Thyroid gland (tissue), 4 donors: Measurements from ENCODE around the gene DRD3. TPM values are rescaled to one million over a fixed set of nuclear protein-coding genes. Genes with fewer than 3 reads are reported as not detected.

Experiments used
- DNase-seq, 2 donors: peaks; one replicate each; pipeline ENCODE4 v3.0.0-alpha.2; 2019
- H3K27ac ChIP-seq, 3 donors: fragments of 200-600 bp; sonication (generic); 1 replicate in 2 of 3; 2 replicates in 1 of 3; pipeline ENCODE4 v1.5.1; 2016 to 2019; ENCODE audit warnings: mild to moderate bottlenecking in 1 of 3, moderate library complexity in 1 of 3
- H3K27me3 ChIP-seq: fragments of 200-600 bp; sonication (generic); one replicate; pipeline ENCODE4 v1.5.1; 2019
- H3K36me3 ChIP-seq, 2 donors: fragments of 200-600 bp; sonication (generic); one replicate each; pipeline ENCODE4 v1.5.1; 2016 to 2019
- H3K4me1 ChIP-seq, 2 donors: fragments of 200-600 bp; sonication (generic); one replicate each; pipeline ENCODE4 v1.5.1; 2017 to 2019
- H3K4me3 ChIP-seq, 3 donors: fragments of 200-600 bp; sonication (generic); replicated peaks in 1 of 3; 1 replicate in 2 of 3; 2 replicates in 1 of 3; pipeline ENCODE4 v1.5.1; 2016; ENCODE audit warnings: mild to moderate bottlenecking in 1 of 3
- H3K9me3 ChIP-seq: fragments of 200-600 bp; sonication (generic); one replicate; pipeline ENCODE4 v1.5.1; 2017
- POLR2A ChIP-seq, 2 donors: fragments of 450-650 bp; IDR thresholded peaks; one replicate each; pipeline ENCODE4 v1.6.1; 2017; ENCODE audit warnings: antibody characterized with exemption in 2 of 2, mild to moderate bottlenecking in 2 of 2, moderate library complexity in 1 of 2
- WGBS, 2 donors: methylation state at CpG; one replicate each; pipeline ENCODE4 v1.1.5; 2017; 5-methylcytosine and 5-hydroxymethylcytosine counted together
- intact Hi-C: fragments of 100-400 bp; cut with DNase I; formaldehyde crosslinking; loops from one replicate; pipeline ENCODE4 v1.15.1; 2023
- total RNA-seq, 4 donors: library from RNA; depleted of rRNA; stranded (reverse); fragments of >200 nt; gene quantifications; one replicate each; pipeline ENCODE4 v1.2.3, GENCODE V29; 2016
- TF ChIP-seq, protein P1 (sequence below), 6 experiments: fragments of 200-600 bp in 3 of 6; fragments of 450-650 bp in 3 of 6; sonication (generic) in 3 of 6; IDR thresholded peaks; one replicate each; pipeline ENCODE4 v1.5.1; 2016 to 2019; ENCODE audit warnings: antibody characterized with exemption in 6 of 6, mild to moderate bottlenecking in 2 of 6, inconsistent platforms in 1 of 6, moderate library complexity in 1 of 6

DRD3 gene
- total RNA-seq, 4 donors from 2014 or later = not detected

DNA sequence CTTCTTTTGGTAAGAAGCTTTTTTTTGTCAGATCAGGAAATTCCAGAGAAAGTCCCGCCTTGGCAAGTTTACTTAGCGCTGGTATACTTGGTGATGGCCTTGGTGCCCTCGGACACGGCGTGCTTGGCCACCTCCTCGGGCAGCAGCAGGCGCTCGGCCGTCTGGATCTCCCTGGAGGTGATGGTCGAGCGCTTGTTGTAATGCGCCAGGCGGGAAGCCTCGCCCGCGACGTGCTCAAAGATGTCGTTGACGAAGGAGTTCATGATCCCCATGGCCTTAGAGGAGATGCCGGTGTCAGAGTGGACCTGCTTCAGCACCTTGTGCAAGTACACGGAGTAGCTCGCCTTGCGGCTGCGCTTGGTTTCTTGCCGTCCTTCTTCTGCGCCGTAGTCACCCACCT is 75.7 kb downstream of the DRD3 start:
- no peaks in the 10 kb centered on the region for H3K9me3 ChIP-seq
- no peaks in the 10 kb centered on the region for H3K4me1 ChIP-seq
- H3K36me3 ChIP-seq = no peaks in the 10 kb centered on the region
- TF ChIP-seq, protein P1, sequence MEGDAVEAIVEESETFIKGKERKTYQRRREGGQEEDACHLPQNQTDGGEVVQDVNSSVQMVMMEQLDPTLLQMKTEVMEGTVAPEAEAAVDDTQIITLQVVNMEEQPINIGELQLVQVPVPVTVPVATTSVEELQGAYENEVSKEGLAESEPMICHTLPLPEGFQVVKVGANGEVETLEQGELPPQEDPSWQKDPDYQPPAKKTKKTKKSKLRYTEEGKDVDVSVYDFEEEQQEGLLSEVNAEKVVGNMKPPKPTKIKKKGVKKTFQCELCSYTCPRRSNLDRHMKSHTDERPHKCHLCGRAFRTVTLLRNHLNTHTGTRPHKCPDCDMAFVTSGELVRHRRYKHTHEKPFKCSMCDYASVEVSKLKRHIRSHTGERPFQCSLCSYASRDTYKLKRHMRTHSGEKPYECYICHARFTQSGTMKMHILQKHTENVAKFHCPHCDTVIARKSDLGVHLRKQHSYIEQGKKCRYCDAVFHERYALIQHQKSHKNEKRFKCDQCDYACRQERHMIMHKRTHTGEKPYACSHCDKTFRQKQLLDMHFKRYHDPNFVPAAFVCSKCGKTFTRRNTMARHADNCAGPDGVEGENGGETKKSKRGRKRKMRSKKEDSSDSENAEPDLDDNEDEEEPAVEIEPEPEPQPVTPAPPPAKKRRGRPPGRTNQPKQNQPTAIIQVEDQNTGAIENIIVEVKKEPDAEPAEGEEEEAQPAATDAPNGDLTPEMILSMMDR (IDR thresholded peaks at IDR 0.05) = no peak
- no peak for TF ChIP-seq POLR2A (IDR thresholded peaks at IDR 0.05)
- H3K27ac ChIP-seq = no peak overlapping the region
- intact Hi-C loops = no loop called here
- no peak for DNase-seq
- no peaks in the 10 kb centered on the region for H3K27me3 ChIP-seq
- 90 to 91% methylated on average over 23 to 25 of the region's 27 CpGs for WGBS, 2 donors
- H3K4me3 ChIP-seq = no peak overlapping the region

DNA sequence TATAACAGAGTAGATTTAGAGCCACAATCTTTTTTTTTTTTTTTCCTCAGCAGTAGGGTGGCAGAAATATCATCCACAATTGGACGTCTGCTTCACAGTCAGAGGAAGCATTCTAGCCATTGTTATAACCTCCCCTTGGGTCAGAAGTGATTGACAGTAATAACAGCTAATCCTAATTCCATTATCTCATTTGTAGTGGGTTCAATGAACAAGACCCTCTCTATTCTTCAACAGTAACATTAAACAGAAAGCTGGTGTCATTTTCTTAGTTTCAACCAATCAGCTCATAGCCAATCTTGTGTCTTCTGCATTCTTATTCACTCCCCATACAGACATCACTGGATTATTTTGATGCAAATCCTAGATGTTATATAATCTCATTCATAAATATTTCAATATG is 77.8 kb downstream of the DRD3 start:
- Histone ChIP-seq H3K36me3 (no peaks in the 10 kb centered on the region), H3K27ac (no peak overlapping the region), H3K4me3 (no peak overlapping the region), H3K9me3 (no peaks in the 10 kb centered on the region), H3K27me3 (no peaks in the 10 kb centered on the region), H3K4me1 (no peaks in the 10 kb centered on the region)
- DNase-seq = no peak
- 57 to 70% methylated on average over 1 of the region's 1 CpG for WGBS, 2 donors
- no peak for TF ChIP-seq POLR2A (IDR thresholded peaks at IDR 0.05)
- TF ChIP-seq, protein P1 (IDR thresholded peaks at IDR 0.05) = no peak
- intact Hi-C loops = no loop called here

DNA sequence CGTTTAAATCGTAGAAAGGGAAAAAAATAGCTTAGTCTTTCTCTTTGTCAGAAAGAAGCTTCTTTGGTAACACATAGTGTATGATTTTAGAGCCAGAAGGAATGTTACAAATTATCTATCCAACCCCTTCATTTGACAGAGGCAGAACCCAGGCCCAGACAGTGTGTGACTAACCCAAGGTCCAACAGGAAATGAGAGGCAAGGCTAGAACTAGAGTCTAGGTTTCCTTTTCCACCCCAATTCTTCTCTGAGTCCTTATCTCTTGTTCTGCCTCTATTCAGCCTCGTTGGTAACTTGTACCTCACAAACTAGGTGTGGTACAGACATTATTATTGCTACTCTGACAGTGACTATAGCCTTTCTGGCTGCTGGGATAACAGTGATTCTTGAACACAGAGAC is 83.1 kb downstream of the DRD3 start:
- H3K4me3 ChIP-seq = no peak overlapping the region
- H3K27ac ChIP-seq = no peak overlapping the region
- intact Hi-C loops = no loop called here
- no peak for DNase-seq
- H3K36me3 ChIP-seq = no peaks in the 10 kb centered on the region
- H3K27me3 ChIP-seq = no peaks in the 10 kb centered on the region
- WGBS, 2 donors = 79 to 80% methylated on average over 3 of the region's 3 CpGs
- H3K4me1 ChIP-seq = no peaks in the 10 kb centered on the region
- TF ChIP-seq, protein P1 (IDR thresholded peaks at IDR 0.05) = no peak
- TF ChIP-seq POLR2A (IDR thresholded peaks at IDR 0.05) = no peak
- H3K9me3 ChIP-seq = no peaks in the 10 kb centered on the region

DNA sequence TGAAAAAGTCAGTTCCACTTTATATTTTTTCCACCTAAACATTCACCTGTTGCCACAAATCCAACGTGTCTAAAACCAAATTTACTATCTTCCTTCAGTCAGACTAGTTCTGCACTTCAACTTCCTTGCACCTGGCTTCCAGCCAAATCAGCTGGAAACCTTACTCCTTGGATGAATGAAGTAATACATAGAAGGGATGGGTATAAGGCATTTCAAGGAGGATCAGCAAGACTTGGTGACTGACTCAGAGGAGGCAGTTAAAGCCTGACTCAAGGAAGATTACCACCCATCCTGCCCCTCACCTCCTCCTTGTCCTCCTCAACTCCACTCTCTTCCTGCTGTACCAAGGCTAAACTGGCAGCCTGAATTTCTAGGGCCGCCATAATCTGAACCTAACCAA is 85.3 kb downstream of the DRD3 start:
- no peaks in the 10 kb centered on the region for H3K36me3 ChIP-seq
- 50 to 53% methylated on average over 2 of the region's 2 CpGs for WGBS, 2 donors
- no peak overlapping the region for H3K27ac ChIP-seq
- H3K4me1 ChIP-seq = no peaks in the 10 kb centered on the region
- DNase-seq = peak; percentile 59 to 62
- no peaks in the 10 kb centered on the region for H3K27me3 ChIP-seq
- no peak overlapping the region for H3K4me3 ChIP-seq
- H3K9me3 ChIP-seq = no peaks in the 10 kb centered on the region
- no peak for TF ChIP-seq POLR2A (IDR thresholded peaks at IDR 0.05)
- TF ChIP-seq, protein P1 (IDR thresholded peaks at IDR 0.05) = no peak
- intact Hi-C loops = no loop called here

DNA sequence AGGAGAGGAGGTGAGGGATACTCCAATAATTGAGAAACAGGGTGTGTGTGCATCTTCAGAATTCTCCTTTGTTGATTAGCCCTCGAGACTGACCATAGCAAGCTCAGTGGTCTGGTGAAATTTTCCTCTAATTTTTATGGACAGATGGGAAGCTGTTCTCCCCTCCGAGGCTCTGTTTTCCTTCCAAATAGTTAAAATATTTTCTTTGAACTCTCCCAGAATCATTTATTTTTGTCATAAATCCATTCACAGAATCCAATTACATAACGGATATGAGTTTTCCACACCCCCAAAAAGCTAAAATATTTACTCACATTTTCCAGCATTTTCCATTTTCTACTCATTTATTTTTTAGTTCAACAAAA is 85.9 kb downstream of the DRD3 start:
- TF ChIP-seq, protein P1 (IDR thresholded peaks at IDR 0.05) = no peak
- TF ChIP-seq POLR2A (IDR thresholded peaks at IDR 0.05) = no peak
- intact Hi-C loops = no loop called here
- Histone ChIP-seq H3K4me1 (no peaks in the 10 kb centered on the region), H3K27ac (peak overlapping the region in 1 of 3 donors; percentile 26), H3K4me3 (no peak overlapping the region), H3K9me3 (no peaks in the 10 kb centered on the region), H3K36me3 (no peaks in the 10 kb centered on the region), H3K27me3 (no peaks in the 10 kb centered on the region)
- no peak for DNase-seq
- 43 to 51% methylated on average over 3 of the region's 3 CpGs for WGBS, 2 donors
